ENCODE results near the gene CPN2.

Gene CPN2

DNA sequence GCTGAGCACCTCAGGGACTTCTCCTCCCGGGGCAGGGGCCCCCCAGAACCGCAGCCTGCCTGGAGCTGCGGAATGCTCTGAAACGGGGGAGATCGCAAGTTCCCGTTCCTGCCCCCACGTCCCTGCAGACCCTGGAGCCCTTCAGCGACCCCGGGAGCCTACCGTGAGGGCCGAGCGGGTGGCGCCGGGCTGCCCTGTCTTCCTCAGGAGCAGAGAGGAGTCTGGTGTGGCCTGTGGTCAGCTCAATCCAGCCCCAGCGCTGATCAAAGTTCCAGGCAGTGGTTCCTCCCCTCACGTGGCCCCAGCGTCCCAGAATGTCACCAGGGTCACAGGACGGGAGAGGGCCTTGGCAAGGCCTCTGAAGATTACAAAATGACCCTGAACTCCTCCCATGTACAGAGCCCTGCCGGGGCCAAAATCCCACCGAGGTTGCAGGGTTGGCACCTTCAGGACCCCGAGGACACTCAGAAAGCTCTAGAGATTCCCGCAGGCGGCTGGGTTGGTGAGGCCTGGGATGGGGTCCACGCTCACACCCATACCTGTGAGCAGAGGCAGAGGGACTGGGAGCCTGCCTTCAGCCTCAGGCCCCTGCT, at the start of gene CPN2:
TSS of gene CPN2 (minus strand) at position 249 of the 593 bp plus-strand sequence. CDS start 8,626 bp downstream, outside the sequence.
- no peak for DNase-seq

GRCh38 chr3:194399874-194400411, 48.8 kb upstream of the CPN2 start:
- no peak for DNase-seq

DNA sequence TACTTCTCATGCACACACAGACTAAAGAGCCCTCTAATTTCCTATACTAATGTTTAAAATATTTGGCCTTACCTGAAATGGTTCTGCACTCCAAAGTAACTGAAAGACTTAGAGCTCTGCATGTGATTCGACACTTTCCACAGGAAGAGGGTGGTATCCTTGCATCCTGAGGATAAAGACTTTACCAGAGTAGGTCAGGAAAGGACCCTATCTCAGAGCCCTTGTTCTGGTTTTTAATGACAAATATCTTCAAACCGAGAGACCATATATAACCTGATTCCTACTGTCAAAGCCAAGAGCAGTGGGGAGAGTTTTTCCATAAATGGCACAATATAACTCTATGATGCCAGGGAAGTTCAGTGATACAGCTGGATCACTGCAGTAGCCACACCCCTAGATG, 48.0 kb upstream of the CPN2 start, which contains the start of gene GP5:
TSS of gene GP5 (minus strand) at position 101 of the 400 bp plus-strand sequence. CDS start 984 bp downstream, outside the sequence.
- DNase-seq: no peak

- no peak for DNase-seq
These were observed 46.7 kb upstream of the CPN2 start for GRCh38 chr3:194397757-194398312.

- DNase-seq: no peak
These were observed 46.0 kb upstream of the CPN2 start for GRCh38 chr3:194396859-194397756.

GRCh38 chr3:194396539-194396858, 45.4 kb upstream of the CPN2 start:
- DNase-seq: no peak

GRCh38 chr3:194395778-194396538, 44.8 kb upstream of the CPN2 start:
- peak; percentile 13 for DNase-seq

DNA sequence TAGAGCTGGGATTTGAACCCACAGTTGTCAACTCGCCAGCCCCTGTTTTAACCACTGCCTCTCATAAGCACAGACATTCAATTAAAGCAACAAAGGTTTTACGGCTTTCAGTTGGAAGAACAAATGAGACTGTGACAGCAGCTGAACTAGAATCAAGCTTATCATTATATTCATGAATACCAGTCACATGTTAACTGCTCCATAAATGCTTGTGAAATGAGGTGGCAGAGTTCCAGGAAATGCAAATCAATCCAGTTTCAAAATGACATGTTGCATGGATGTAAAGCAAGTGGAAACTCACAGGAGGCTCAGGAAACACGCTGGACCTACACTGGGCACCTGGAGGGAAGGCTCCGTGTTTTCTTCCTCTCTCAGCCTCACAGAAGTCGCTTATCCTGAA, 44.1 kb upstream of the CPN2 start:
- DNase-seq: no peak

- DNase-seq: no peak
These were observed 41.4 kb upstream of the CPN2 start for GRCh38 chr3:194392576-194392975.

DNA sequence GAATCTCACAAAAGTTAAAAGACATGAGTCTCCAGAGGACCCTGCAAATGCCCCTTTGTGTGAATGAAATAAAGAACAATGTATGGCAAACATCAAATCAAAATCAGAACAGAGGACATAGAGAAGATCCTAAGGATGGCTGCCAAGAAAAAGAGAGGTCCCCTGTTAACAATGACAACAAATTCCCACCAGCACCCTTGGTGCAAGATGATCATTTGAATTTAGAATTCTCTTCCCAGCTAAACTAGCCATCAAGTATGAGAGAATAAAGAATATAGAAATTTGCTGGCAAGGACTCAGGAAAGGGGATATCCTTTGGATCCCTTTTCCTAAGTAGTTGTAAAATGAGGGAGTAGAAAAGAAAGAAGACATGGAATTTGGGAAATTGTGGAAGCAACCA, 39.7 kb upstream of the CPN2 start:
- no peak for DNase-seq

GRCh38 chr3:194389269-194389668, 38.1 kb upstream of the CPN2 start:
- DNase-seq: no peak

DNA sequence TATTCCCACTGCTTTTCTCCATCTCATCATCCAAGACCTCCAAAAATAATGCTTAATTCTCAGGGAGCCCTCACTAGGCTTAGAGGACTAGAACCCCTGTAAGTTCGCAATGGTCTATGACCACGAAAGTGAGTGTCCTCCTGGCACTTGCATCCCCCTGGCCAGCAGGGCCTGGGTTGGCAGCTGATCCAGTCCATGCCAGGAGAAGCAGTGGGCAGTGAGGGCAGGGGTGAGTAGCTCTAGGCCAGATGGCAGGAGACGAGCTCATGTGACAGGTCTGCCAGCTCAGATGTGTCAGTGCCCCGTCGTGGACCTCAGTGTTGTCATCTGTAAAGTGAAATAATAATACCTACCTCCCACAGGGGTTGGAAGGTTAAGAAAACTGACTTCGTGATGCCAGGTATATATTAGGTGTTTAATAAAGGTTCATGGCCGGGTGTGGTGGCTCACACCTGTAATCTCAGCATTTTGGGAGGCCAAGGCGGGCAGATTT, 36.8 kb upstream of the CPN2 start:
- DNase-seq: no peak

- DNase-seq: no peak
These were observed 36.1 kb upstream of the CPN2 start for GRCh38 chr3:194387276-194387675.

GRCh38 chr3:194386648-194387047, 35.5 kb upstream of the CPN2 start:
- no peak for DNase-seq

DNA sequence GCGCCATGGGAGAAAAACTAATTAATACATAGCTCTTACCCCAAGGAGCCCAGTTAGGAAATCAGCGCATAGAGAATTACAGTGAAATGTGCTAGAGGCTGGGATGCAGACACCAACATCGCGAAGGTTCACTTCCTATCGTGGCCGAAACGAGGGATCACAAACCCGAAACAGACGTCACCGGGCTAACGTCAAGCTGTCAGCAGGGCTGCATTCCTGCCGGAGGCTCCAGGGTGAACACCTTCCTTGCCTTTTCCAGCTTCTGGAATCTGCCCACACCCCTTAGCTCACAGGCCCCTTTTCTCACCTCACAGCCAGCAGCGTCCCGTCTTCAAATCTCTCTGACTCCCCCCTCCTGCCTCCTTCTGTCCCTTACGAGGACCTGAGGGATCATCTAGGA, 34.9 kb upstream of the CPN2 start:
- no peak for DNase-seq

DNA sequence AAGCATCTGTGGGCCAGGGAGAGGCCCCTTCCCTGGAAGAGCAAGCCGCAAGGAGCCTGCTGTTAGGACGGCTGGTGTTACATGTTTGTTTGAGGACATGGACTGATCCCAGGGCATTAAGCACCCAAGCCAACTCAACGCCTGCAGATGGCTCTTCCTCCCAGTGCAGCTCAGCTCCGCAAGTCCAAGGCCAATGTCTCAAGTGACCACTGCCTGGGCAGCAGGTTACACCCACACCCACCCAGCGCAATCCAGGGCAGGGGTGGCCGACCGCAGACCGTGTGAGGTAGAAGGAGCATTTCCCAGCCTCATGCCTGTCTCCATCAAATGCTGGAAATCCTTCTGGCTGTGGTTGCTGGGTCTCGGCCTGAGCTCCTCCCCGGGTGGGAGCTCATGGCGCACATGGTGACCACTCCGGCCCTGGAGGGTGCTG, 33.5 kb upstream of the CPN2 start:
- no peak for DNase-seq

DNA sequence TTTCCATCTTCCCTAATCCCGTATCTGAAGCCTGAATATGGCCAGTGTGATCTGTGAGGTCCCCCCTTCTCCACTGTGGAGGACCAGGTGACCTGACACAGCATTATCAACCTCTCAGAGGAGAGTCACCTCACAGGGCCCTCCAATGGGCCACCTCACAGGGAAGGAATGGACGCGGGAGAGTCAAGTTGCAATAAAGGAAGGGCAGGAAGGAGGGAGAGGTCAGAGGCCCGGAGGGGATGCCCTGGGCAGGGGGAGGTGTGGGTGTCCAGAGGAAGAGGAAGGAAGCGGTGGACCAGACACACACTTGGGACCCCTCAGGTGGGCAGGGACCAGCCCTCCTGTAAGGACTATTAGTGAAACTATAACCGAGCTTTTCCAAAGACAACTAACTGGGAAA, 33.0 kb upstream of the CPN2 start:
- DNase-seq: no peak

DNA sequence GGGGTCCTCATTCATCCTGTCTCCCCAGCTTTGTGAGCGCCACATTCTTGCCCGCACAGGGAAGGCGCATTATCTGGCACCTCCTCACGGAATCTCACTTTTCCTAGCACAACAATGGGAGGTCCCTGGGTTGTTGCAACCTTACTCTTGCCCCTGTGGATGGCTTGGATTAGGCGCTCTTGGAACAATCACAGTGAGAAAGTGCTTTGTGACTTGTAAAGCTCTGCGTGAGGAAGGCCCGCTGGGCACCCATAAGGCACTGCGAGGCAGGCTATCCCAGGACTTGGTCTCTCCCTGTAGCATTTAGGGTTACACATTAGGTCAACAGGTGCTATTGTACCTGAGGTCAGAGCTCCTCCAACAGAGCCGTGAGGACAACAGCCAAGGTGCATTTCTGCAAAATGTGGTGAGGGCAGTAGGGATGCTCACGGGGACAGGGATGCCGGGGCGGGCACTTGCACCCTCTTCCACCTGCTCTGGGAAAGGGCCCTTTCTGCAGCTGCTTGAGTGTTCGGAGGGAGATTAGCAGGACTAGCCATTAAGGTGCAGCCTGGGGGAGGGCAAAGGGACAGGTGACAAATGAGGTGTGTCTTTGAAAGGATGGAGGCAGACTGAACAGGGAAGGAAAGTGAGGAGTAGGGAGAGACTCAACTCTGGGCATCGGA, 32.3 kb upstream of the CPN2 start:
- DNase-seq: no peak

GRCh38 chr3:194382892-194383223, 31.7 kb upstream of the CPN2 start:
- DNase-seq: no peak

- DNase-seq: no peak
These were observed 31.2 kb upstream of the CPN2 start for GRCh38 chr3:194382196-194382891.

DNA sequence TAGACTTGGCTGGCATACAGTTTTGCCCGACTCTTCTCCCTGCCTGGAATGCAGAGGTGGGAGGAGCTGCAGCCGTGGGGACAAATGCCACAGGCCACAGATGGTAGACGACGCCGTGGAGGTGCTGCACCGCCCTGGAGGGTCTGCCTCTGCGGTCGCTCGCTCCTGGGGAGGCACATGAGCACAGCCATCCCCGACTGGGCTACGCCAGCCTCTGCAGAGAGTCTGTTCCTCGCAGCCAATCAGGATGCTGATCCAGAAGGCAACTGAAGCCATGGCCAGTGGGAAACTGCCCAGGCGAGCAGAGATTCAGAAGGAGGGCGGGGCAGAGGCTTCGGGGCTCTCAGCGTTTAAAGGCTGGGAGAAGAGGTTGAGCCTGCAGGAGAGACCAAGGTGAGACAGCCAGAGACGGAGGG, 30.3 kb upstream of the CPN2 start:
- DNase-seq: no peak

GRCh38 chr3:194380326-194380725, 29.2 kb upstream of the CPN2 start:
- DNase-seq: no peak
